Skeletal muscle tissue (tissue), 4 donors: ENCODE results near the gene PEX3. TPM values are rescaled to one million over a fixed set of nuclear protein-coding genes. Genes with fewer than 3 reads are reported as not detected.

Experiments
- H3K27ac ChIP-seq: one replicate; pipeline ENCODE4 v1.7.0; 2013; ENCODE audit warnings: mild to moderate bottlenecking, low read depth, low read length, inconsistent platforms
- H3K27me3 ChIP-seq, 3 donors: one replicate each; pipeline ENCODE4 v1.7.0; 2013; ENCODE audit warnings: low read length in 3 of 3; ENCODE audit not compliant: control insufficient read depth in 3 of 3, insufficient read depth in 3 of 3
- H3K36me3 ChIP-seq, 3 donors: one replicate each; pipeline ENCODE4 v1.7.0; 2013; ENCODE audit warnings: low read length in 3 of 3; ENCODE audit not compliant: control insufficient read depth in 3 of 3, insufficient read depth in 3 of 3
- H3K4me1 ChIP-seq, 3 donors: one replicate each; pipeline ENCODE4 v1.7.0; 2013; ENCODE audit warnings: low read length in 3 of 3, mild to moderate bottlenecking in 3 of 3; ENCODE audit not compliant: control insufficient read depth in 3 of 3, insufficient read depth in 3 of 3
- H3K4me3 ChIP-seq, 3 donors: one replicate each; pipeline ENCODE4 v1.7.0; 2013; ENCODE audit warnings: low read length in 3 of 3
- H3K9ac ChIP-seq, 3 donors: one replicate each; pipeline ENCODE4 v1.7.0; 2013; ENCODE audit warnings: low read length in 3 of 3, mild to moderate bottlenecking in 3 of 3, moderate library complexity in 2 of 3, low read depth in 1 of 3
- H3K9me3 ChIP-seq, 3 donors: one replicate each; pipeline ENCODE4 v1.7.0; 2013; ENCODE audit warnings: low read length in 3 of 3; ENCODE audit not compliant: control insufficient read depth in 3 of 3
- total RNA-seq: library from RNA; depleted of rRNA; stranded (reverse); fragments of >200 nt; gene quantifications from one replicate; pipeline ENCODE4 v1.2.3, GENCODE V29; 2014
- donor health status: Osteomylitis.

Gene PEX3
- total RNA-seq, 1 donor from 2014 or later = 15.7 TPM

GRCh38 chr6:143471822-143472221, 21.2 kb downstream of the PEX3 start:
- H3K9ac ChIP-seq = no peak overlapping the region

GRCh38 chr6:143476545-143476944, 25.9 kb downstream of the PEX3 start:
- H3K9ac ChIP-seq = no peak overlapping the region
- H3K36me3 ChIP-seq = peaks cover 0 to 33% (median 13%) of the 10 kb centered on the region in 3 donors
- no peaks in the 10 kb centered on the region for H3K4me1 ChIP-seq
- H3K27me3 ChIP-seq = no peaks in the 10 kb centered on the region
- no peak overlapping the region for H3K27ac ChIP-seq
- no peak overlapping the region for H3K4me3 ChIP-seq
- H3K9me3 ChIP-seq = no peaks in the 10 kb centered on the region

More at GRCh38 chr6:143471822-143472221, 21.2 kb downstream of the PEX3 start:
- H3K27me3 ChIP-seq = no peaks in the 10 kb centered on the region
- no peak overlapping the region for H3K4me3 ChIP-seq
- H3K4me1 ChIP-seq = no peaks in the 10 kb centered on the region
- no peaks in the 10 kb centered on the region for H3K9me3 ChIP-seq
- H3K36me3 ChIP-seq = peaks cover 0 to 24% (median 13%) of the 10 kb centered on the region in 3 donors
- no peak overlapping the region for H3K27ac ChIP-seq

- no peaks in the 10 kb centered on the region for H3K4me1 ChIP-seq
- no peak overlapping the region for H3K27ac ChIP-seq
- H3K27me3 ChIP-seq = no peaks in the 10 kb centered on the region
- no peaks in the 10 kb centered on the region for H3K9me3 ChIP-seq
- H3K9ac ChIP-seq = no peak overlapping the region
- peaks cover 0 to 25% (median 6%) of the 10 kb centered on the region in 3 donors for H3K36me3 ChIP-seq
- H3K4me3 ChIP-seq = no peak overlapping the region
Observed at GRCh38 chr6:143478479-143479062, 28.0 kb downstream of the PEX3 start.

GRCh38 chr6:143482593-143482992, 32.0 kb downstream of the PEX3 start:
- Histone ChIP-seq H3K9me3 (no peaks in the 10 kb centered on the region), H3K27me3 (no peaks in the 10 kb centered on the region), H3K4me1 (no peaks in the 10 kb centered on the region), H3K36me3 (peaks cover 3 to 7% (median 4%) of the 10 kb centered on the region in 3 donors), H3K9ac (no peak overlapping the region), H3K4me3 (no peak overlapping the region), H3K27ac (no peak overlapping the region)

- peaks cover 0 to 4% (median 3%) of the 10 kb centered on the region in 3 donors for H3K36me3 ChIP-seq
- H3K9me3 ChIP-seq = no peaks in the 10 kb centered on the region
- H3K4me3 ChIP-seq = no peak overlapping the region
- H3K27ac ChIP-seq = no peak overlapping the region
- H3K27me3 ChIP-seq = no peaks in the 10 kb centered on the region
- H3K4me1 ChIP-seq = no peaks in the 10 kb centered on the region
- no peak overlapping the region for H3K9ac ChIP-seq
Observed at GRCh38 chr6:143485967-143486366, 35.4 kb downstream of the PEX3 start.

- peaks cover 0 to 4% (median 3%) of the 10 kb centered on the region in 3 donors for H3K36me3 ChIP-seq
- H3K4me1 ChIP-seq = no peaks in the 10 kb centered on the region
- no peak overlapping the region for H3K9ac ChIP-seq
- no peak overlapping the region for H3K4me3 ChIP-seq
- H3K27ac ChIP-seq = no peak overlapping the region
- H3K9me3 ChIP-seq = no peaks in the 10 kb centered on the region
- no peaks in the 10 kb centered on the region for H3K27me3 ChIP-seq
Observed at GRCh38 chr6:143486752-143487151, 36.1 kb downstream of the PEX3 start.

- Histone ChIP-seq H3K27me3 (no peaks in the 10 kb centered on the region), H3K27ac (no peak overlapping the region), H3K4me3 (no peak overlapping the region), H3K36me3 (peaks cover 3 to 11% (median 5%) of the 10 kb centered on the region in 3 donors), H3K4me1 (no peaks in the 10 kb centered on the region), H3K9me3 (no peaks in the 10 kb centered on the region), H3K9ac (no peak overlapping the region)
Observed at GRCh38 chr6:143490244-143490643, 39.6 kb downstream of the PEX3 start.

- Histone ChIP-seq H3K4me1 (no peaks in the 10 kb centered on the region), H3K36me3 (peaks cover 3 to 11% (median 8%) of the 10 kb centered on the region in 3 donors), H3K27me3 (no peaks in the 10 kb centered on the region), H3K9ac (no peak overlapping the region), H3K27ac (no peak overlapping the region), H3K4me3 (no peak overlapping the region), H3K9me3 (no peaks in the 10 kb centered on the region)
Observed at GRCh38 chr6:143490775-143491174, 40.2 kb downstream of the PEX3 start.

- Histone ChIP-seq H3K9ac (no peak overlapping the region), H3K4me1 (no peaks in the 10 kb centered on the region), H3K27ac (no peak overlapping the region), H3K4me3 (no peak overlapping the region), H3K9me3 (no peaks in the 10 kb centered on the region), H3K36me3 (peaks cover 2 to 13% (median 11%) of the 10 kb centered on the region in 3 donors), H3K27me3 (no peaks in the 10 kb centered on the region)
Observed at GRCh38 chr6:143496974-143497373, 46.4 kb downstream of the PEX3 start.

- Histone ChIP-seq H3K4me3 (no peak overlapping the region), H3K4me1 (no peaks in the 10 kb centered on the region), H3K27ac (no peak overlapping the region), H3K9ac (no peak overlapping the region), H3K27me3 (no peaks in the 10 kb centered on the region), H3K36me3 (peaks cover 4 to 15% (median 11%) of the 10 kb centered on the region in 3 donors), H3K9me3 (no peaks in the 10 kb centered on the region)
Observed at GRCh38 chr6:143498428-143498827, 47.8 kb downstream of the PEX3 start.
